IMR-90 (cell line): ENCODE results near the gene PPOX. TPM values are rescaled to one million over a fixed set of nuclear protein-coding genes. Genes with fewer than 3 reads are reported as not detected.
A peak's percentile ranks its signal among the peaks of the same experiment; 100 is the strongest.

Source experiments
- ATAC-seq: fragments of 200-7000 bp; cut with Tn5 transposase; 2 replicates; pipeline ENCODE4 v1.9.1; 2020; ENCODE audit warnings: low read depth, mild to moderate bottlenecking, moderate library complexity
- BruUV-seq: library from RNA; stranded (reverse); fragments of 400-500 nt; replicated peaks from 2 replicates; lab custom pipeline; 2021; lab: Mats Ljungman, UMichigan
- CTCF ChIA-PET: fragments of 300-600 bp; formaldehyde crosslinking; extraction: SDS; loops from one replicate; lab custom pipeline; 2021; ENCODE audit warnings: antibody characterized with exemption; lab: Yijun Ruan, JAX
- POLR2A ChIA-PET: fragments of 300-600 bp; sonication (Branson Sonifier 250); formaldehyde crosslinking; loops from one replicate; lab custom pipeline; 2022; ENCODE audit warnings: antibody characterized with exemption; ENCODE audit not compliant: unreplicated experiment; lab: Charles Lee
- DNase-seq: peaks from one replicate; pipeline ENCODE4 v3.0.0; 2013
- H2AFZ ChIP-seq: replicated peaks from 2 replicates; pipeline ENCODE3; 2013; ENCODE audit warnings: low read length, mild to moderate bottlenecking; ENCODE audit not compliant: poor library complexity
- H2AK5ac ChIP-seq: 2 replicates; pipeline ENCODE4 v1.6.1; 2013; ENCODE audit warnings: low read depth, low read length, inconsistent platforms
- H2AK9ac ChIP-seq: replicated peaks from 2 replicates; pipeline ENCODE3; 2013; ENCODE audit warnings: mild to moderate bottlenecking, low read depth, low read length, moderate library complexity; ENCODE audit not compliant: poor library complexity
- H2BK120ac ChIP-seq: 2 replicates; pipeline ENCODE4 v1.6.1; 2013; ENCODE audit warnings: low read depth, low read length, inconsistent platforms
- H2BK15ac ChIP-seq: 3 replicates; pipeline ENCODE4 v1.6.1; 2013; ENCODE audit warnings: low read depth, low read length, inconsistent platforms
- H2BK20ac ChIP-seq: 2 replicates; pipeline ENCODE4 v1.6.1; 2013; ENCODE audit warnings: low read depth, mild to moderate bottlenecking, inconsistent platforms, low read length, moderate library complexity
- H2BK5ac ChIP-seq: 2 replicates; pipeline ENCODE4 v1.6.1; 2013; ENCODE audit warnings: mild to moderate bottlenecking, low read depth, low read length, inconsistent platforms; ENCODE audit not compliant: poor library complexity, severe bottlenecking
- H3K14ac ChIP-seq: replicated peaks from 2 replicates; pipeline ENCODE4 v1.6.1; 2013; ENCODE audit warnings: low read depth, low read length, inconsistent platforms
- H3K18ac ChIP-seq: 2 replicates; pipeline ENCODE4 v1.6.1; 2013; ENCODE audit warnings: low read depth, low read length, control low read depth
- H3K23ac ChIP-seq: 2 replicates; pipeline ENCODE4 v1.6.1; 2013; ENCODE audit warnings: low read depth, low read length, inconsistent platforms
- H3K27ac ChIP-seq: 2 replicates; pipeline ENCODE4 v1.5.1; 2013; ENCODE audit warnings: mild to moderate bottlenecking, control low read depth, low read length; ENCODE audit not compliant: insufficient read depth
- H3K27me3 ChIP-seq: 2 replicates; pipeline ENCODE4 v1.6.1; 2013; ENCODE audit warnings: low read length; ENCODE audit not compliant: control insufficient read depth, insufficient read depth
- H3K36me3 ChIP-seq: 2 replicates; pipeline ENCODE4 v1.6.1; 2013; ENCODE audit warnings: low read length, mixed read lengths; ENCODE audit not compliant: control insufficient read depth, insufficient read depth
- H3K4ac ChIP-seq: 2 replicates; pipeline ENCODE4 v1.6.1; 2013; ENCODE audit warnings: low read depth, low read length, inconsistent platforms
- H3K4me1 ChIP-seq: 2 replicates; pipeline ENCODE4 v1.6.1; 2013; ENCODE audit warnings: low read length, mixed read lengths; ENCODE audit not compliant: control insufficient read depth, insufficient read depth
- H3K4me2 ChIP-seq: 2 replicates; pipeline ENCODE4 v1.6.1; 2013; ENCODE audit warnings: low read depth, mild to moderate bottlenecking, control low read depth, low read length, moderate library complexity
- H3K4me3 ChIP-seq: 2 replicates; pipeline ENCODE4 v1.5.1; 2013; ENCODE audit warnings: low read depth, mild to moderate bottlenecking, control low read depth, low read length, moderate library complexity; ENCODE audit not compliant: insufficient read depth
- H3K56ac ChIP-seq: 2 replicates; pipeline ENCODE4 v1.6.1; 2013; ENCODE audit warnings: low read length, inconsistent platforms; ENCODE audit not compliant: insufficient read depth; ENCODE audit errors: extremely low read depth
- H3K79me1 ChIP-seq, 2 experiments: 2 replicates each; pipeline ENCODE4 v1.6.1; 2013; ENCODE audit warnings: low read length in 2 of 2, inconsistent platforms in 1 of 2, low read depth in 1 of 2
- H3K9ac ChIP-seq: 2 replicates; pipeline ENCODE4 v1.6.1; 2013; ENCODE audit warnings: low read depth, low read length, control low read depth
- H3K9me1 ChIP-seq: 2 replicates; pipeline ENCODE4 v1.6.1; 2013; ENCODE audit warnings: low read length, inconsistent platforms; ENCODE audit not compliant: insufficient read depth
- H3K9me3 ChIP-seq: 2 replicates; pipeline ENCODE4 v1.6.1; 2013; ENCODE audit warnings: low read length; ENCODE audit not compliant: control insufficient read depth, insufficient read depth
- H4K20me1 ChIP-seq: 2 replicates; pipeline ENCODE4 v1.6.1; 2013; ENCODE audit warnings: low read length, inconsistent platforms; ENCODE audit not compliant: insufficient read depth
- H4K5ac ChIP-seq: 2 replicates; pipeline ENCODE4 v1.6.1; 2013; ENCODE audit warnings: mild to moderate bottlenecking, low read depth, low read length, control low read depth
- H4K8ac ChIP-seq, 2 experiments: 2 replicates each; pipeline ENCODE4 v1.6.1; 2013; ENCODE audit warnings: low read depth in 2 of 2, low read length in 2 of 2, control low read depth in 1 of 2, inconsistent platforms in 1 of 2
- H4K91ac ChIP-seq: 2 replicates; pipeline ENCODE4 v1.6.1; 2013; ENCODE audit warnings: low read depth, low read length, inconsistent platforms; ENCODE audit not compliant: insufficient read depth
- BHLHE40 ChIP-seq: fragments of 150-350 bp; IDR thresholded peaks from 2 replicates; pipeline ENCODE4 v1.6.1; 2016; ENCODE audit warnings: mild to moderate bottlenecking, low read depth, low read length
- CEBPB ChIP-seq: IDR thresholded peaks from 2 replicates; pipeline ENCODE4 v1.6.1; 2012; ENCODE audit warnings: low read depth, low read length, improper control_type of control experiment
- CHD1 ChIP-seq: IDR thresholded peaks from 2 replicates; pipeline ENCODE4 v1.6.1; 2012; ENCODE audit warnings: low read depth, low read length, improper control_type of control experiment
- CTCF ChIP-seq: conservative IDR thresholded peaks from 2 replicates; pipeline ENCODE4 v1.5.1; 2012; ENCODE audit warnings: mild to moderate bottlenecking, low read depth, low read length, improper control_type of control experiment
- FOS ChIP-seq: fragments of 150-350 bp; IDR thresholded peaks from 2 replicates; pipeline ENCODE4 v1.6.1; 2016; ENCODE audit warnings: low read depth, low read length
- MAFK ChIP-seq: IDR thresholded peaks from 2 replicates; pipeline ENCODE4 v1.6.1; 2012; ENCODE audit warnings: low read depth, low read length, improper control_type of control experiment
- MAZ ChIP-seq: IDR thresholded peaks from 2 replicates; pipeline ENCODE4 v1.6.1; 2012; ENCODE audit warnings: low read depth, mild to moderate bottlenecking, low read length, improper control_type of control experiment, moderate library complexity, borderline replicate concordance
- MXI1 ChIP-seq: IDR thresholded peaks from 2 replicates; pipeline ENCODE4 v1.6.1; 2012; ENCODE audit warnings: low read depth, mild to moderate bottlenecking, low read length, moderate library complexity, borderline replicate concordance
- NFE2L2 ChIP-seq: fragments of 150-350 bp; IDR thresholded peaks from 2 replicates; pipeline ENCODE4 v1.6.1; 2016; ENCODE audit warnings: low read depth, mild to moderate bottlenecking, low read length
- POLR2A ChIP-seq: IDR thresholded peaks from 2 replicates; pipeline ENCODE4 v1.6.1; 2012; ENCODE audit warnings: mild to moderate bottlenecking, low read depth, low read length
- RAD21 ChIP-seq: IDR thresholded peaks from 2 replicates; pipeline ENCODE4 v1.6.1; 2012; ENCODE audit warnings: low read length, improper control_type of control experiment
- RFX5 ChIP-seq: IDR thresholded peaks from 2 replicates; pipeline ENCODE4 v1.8.0; 2012; ENCODE audit warnings: low read depth, mild to moderate bottlenecking, low read length, moderate library complexity
- SMC3 ChIP-seq: fragments of 150-350 bp; IDR thresholded peaks from 2 replicates; pipeline ENCODE4 v1.6.1; 2016; ENCODE audit warnings: low read depth, mild to moderate bottlenecking, antibody characterized with exemption, low read length, moderate library complexity
- WGBS, 2 experiments: methylation state at CpG; one replicate each; pipeline versions ENCODE4 v1.1.5 to v1.1.7; 2013; ENCODE audit warnings: missing lambda C conversion rate in 2 of 2; ENCODE audit not compliant: insufficient read length in 1 of 2; ENCODE audit errors: extremely low coverage in 2 of 2; 5-methylcytosine and 5-hydroxymethylcytosine counted together
- dilution Hi-C: fragments of 300-500 bp; cut with HindIII; formaldehyde crosslinking; loops from one replicate; pipeline ENCODE4 v1.14.3; 2018; ENCODE audit warnings: low sequenced_read_pairs; ENCODE audit not compliant: unreplicated experiment
- in situ Hi-C: fragments of 300-500 bp; cut with MboI; formaldehyde crosslinking; loops from 3 replicates; pipeline ENCODE4 v1.14.3; 2019; ENCODE audit warnings: low sequenced_read_pairs, inconsistent platforms, mixed read lengths
- intact Hi-C: fragments of 100-400 bp; cut with micrococcal nuclease; formaldehyde crosslinking; loops from 2 replicates; pipeline ENCODE4 v1.10.0; 2022
- polyA plus RNA-seq, 3 experiments: library from polyadenylated mRNA; depleted of rRNA; stranded (reverse); fragments of >200 nt; gene quantifications; 2 replicates each; pipeline ENCODE4 v1.2.3, GENCODE V29; 2012; ENCODE audit warnings: low replicate concordance in 1 of 3
- total RNA-seq: library from RNA; depleted of rRNA; stranded (reverse); fragments of >200 nt; gene quantifications from 2 replicates; pipeline ENCODE4 v1.2.3, GENCODE V29; 2012
- TF ChIP-seq, protein P1 (sequence below): fragments of 150-350 bp; IDR thresholded peaks from 2 replicates; pipeline ENCODE4 v1.6.1; 2017; ENCODE audit warnings: mild to moderate bottlenecking, antibody characterized with exemption, low read length, low read depth
- TF ChIP-seq, protein P2 (sequence below): fragments of 150-350 bp; IDR thresholded peaks from 2 replicates; pipeline ENCODE4 v1.6.1; 2016; ENCODE audit warnings: low read depth, mild to moderate bottlenecking, low read length, moderate library complexity, borderline replicate concordance

Gene PPOX
- total and polyA plus RNA-seq, 2 of the 4 experiments (the other 2 are of a cell fraction) = 6.1 to 14.3 TPM

GRCh38 chr1:161217831-161218230, 51.6 kb downstream of the PPOX start:
- H3K4ac ChIP-seq = peak overlapping the region; percentile 65
- dilution Hi-C loops = no loop called here
- no peak overlapping the region for H3K56ac ChIP-seq
- H3K27ac ChIP-seq = peak overlapping the region; percentile 8
- H2AFZ ChIP-seq = no peak overlapping the region
- H3K9me3 ChIP-seq = no peaks in the 10 kb centered on the region
- in situ Hi-C loops = loop anchor here (10.0 kb wide), 1 partner anchor 527 kb away; the partner anchor contains the start of gene DUSP12
- H2AK9ac ChIP-seq = peak overlapping the region; percentile 60
- peaks cover 11% of the 10 kb centered on the region for H3K4me1 ChIP-seq
- peaks cover 19% of the 10 kb centered on the region for H3K36me3 ChIP-seq
- TF ChIP-seq FOS (no peak), MXI1 (no peak), BHLHE40 (no peak), CTCF (no peak), CHD1 (no peak), RFX5 (no peak), RAD21 (no peak), NFE2L2 (no peak), SMC3 (no peak), POLR2A (no peak), MAFK (no peak), CEBPB (no peak), MAZ (no peak)
- TF ChIP-seq, protein P1, sequence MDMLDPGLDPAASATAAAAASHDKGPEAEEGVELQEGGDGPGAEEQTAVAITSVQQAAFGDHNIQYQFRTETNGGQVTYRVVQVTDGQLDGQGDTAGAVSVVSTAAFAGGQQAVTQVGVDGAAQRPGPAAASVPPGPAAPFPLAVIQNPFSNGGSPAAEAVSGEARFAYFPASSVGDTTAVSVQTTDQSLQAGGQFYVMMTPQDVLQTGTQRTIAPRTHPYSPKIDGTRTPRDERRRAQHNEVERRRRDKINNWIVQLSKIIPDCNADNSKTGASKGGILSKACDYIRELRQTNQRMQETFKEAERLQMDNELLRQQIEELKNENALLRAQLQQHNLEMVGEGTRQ = no peak
- TF ChIP-seq, protein P2, sequence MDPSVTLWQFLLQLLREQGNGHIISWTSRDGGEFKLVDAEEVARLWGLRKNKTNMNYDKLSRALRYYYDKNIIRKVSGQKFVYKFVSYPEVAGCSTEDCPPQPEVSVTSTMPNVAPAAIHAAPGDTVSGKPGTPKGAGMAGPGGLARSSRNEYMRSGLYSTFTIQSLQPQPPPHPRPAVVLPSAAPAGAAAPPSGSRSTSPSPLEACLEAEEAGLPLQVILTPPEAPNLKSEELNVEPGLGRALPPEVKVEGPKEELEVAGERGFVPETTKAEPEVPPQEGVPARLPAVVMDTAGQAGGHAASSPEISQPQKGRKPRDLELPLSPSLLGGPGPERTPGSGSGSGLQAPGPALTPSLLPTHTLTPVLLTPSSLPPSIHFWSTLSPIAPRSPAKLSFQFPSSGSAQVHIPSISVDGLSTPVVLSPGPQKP = no peak
- ChIA-PET POLR2A (interaction anchor here (0.7 kb wide), 1 partner anchor 8 kb away, joined by 8 read pairs; the partner anchor contains the start of gene TOMM40L), CTCF (interaction anchor here (1.3 to 1.6 kb wide), 3 partner anchors 9 to 164 kb away, joined by 4 read pairs; partner anchors contain the start of gene PPOX)
- H3K9ac ChIP-seq = no peak overlapping the region
- intact Hi-C loops = no loop called here
- H2AK5ac ChIP-seq = peak overlapping the region; percentile 76; the same call in 1 of the 2 replicates
- H2BK5ac ChIP-seq = peak overlapping the region; percentile 14
- peak overlapping the region in 1 of 2 experiments; percentile 43; a peak in 1 of 4 replicates for H4K8ac ChIP-seq
- H2BK20ac ChIP-seq = peak overlapping the region; percentile 51; the same call in 1 of the 2 replicates
- H3K27me3 ChIP-seq = no peaks in the 10 kb centered on the region; the same call in 1 of the 2 replicates
- ATAC-seq = no peak
- H3K4me2 ChIP-seq = no peak overlapping the region
- H3K14ac ChIP-seq = peak overlapping the region; percentile 65; the same call in 1 of the 2 replicates
- WGBS, 2 experiments = 67% methylated on average over 1 of the region's 6 CpGs; no CpG with 5 or more reads in 1 of the 2 experiments
- H4K5ac ChIP-seq = no peak overlapping the region
- H3K79me1 ChIP-seq = no peaks in the 10 kb centered on the region
- H3K4me3 ChIP-seq = no peak overlapping the region
- 0 out of 3 replicates have a peak overlapping the region, but pooled peaks have one; percentile 51 for H2BK15ac ChIP-seq
- DNase-seq = no peak
- no peaks in the 10 kb centered on the region for H4K20me1 ChIP-seq
- BruUV-seq = no TSS peak
- no peak overlapping the region for H3K23ac ChIP-seq
- H3K9me1 ChIP-seq = peaks cover 14% of the 10 kb centered on the region
- no peak overlapping the region for H3K18ac ChIP-seq
- peak overlapping the region; percentile 55; the same call in 1 of the 2 replicates for H2BK120ac ChIP-seq
- 0 out of 2 replicates have a peak overlapping the region, but pooled peaks have one; percentile 1 for H4K91ac ChIP-seq
